ENCODE data around the gene CENPVL2. TPM values are rescaled to one million over a fixed set of nuclear protein-coding genes. Genes with fewer than 3 reads are reported as not detected.
"Not testable (repeated sequence)": the region's sequence is repeated elsewhere in the genome, so short reads cannot be mapped to it uniquely, and the experiment has no call there.

The CENPVL2 gene
- total RNA-seq, 1 experiment from 2014 or later: 2.8 TPM

- WGBS (ENCODE audit: extremely low coverage, insufficient read length, low lambda C conversion rate): no CpG with 5 or more reads among the region's 6 CpGs
- H2AFZ ChIP-seq (ENCODE audit: low read length): no peak overlapping the region
- Mint-ChIP-seq H3K4me3 (no peak overlapping the region), H3K9me3 (peaks cover 53% of the 10 kb centered on the region in 2 experiments), H3K27me3 (ENCODE audit: low read depth) (no peaks in the 10 kb centered on the region; the same call in 1 of the 2 replicates), H3K36me3 (ENCODE audit: insufficient read depth in 1 of 3, low read depth in 3 of 3) (peaks cover 0 to 5% (median 0%) of the 10 kb centered on the region in 3 experiments; a peak in 3 of 7 replicates), H3K27ac (no peak overlapping the region), H3K4me1 (no peaks in the 10 kb centered on the region)
- H3K79me1 ChIP-seq (ENCODE audit: insufficient read depth, low read depth, low read length, poor library complexity, severe bottlenecking): no peaks in the 10 kb centered on the region
- no peak overlapping the region for H4K5ac ChIP-seq (ENCODE audit: insufficient read length, low read depth, low read length)
- H3K4me1 ChIP-seq (ENCODE audit: insufficient read depth, low read length): no peaks in the 10 kb centered on the region
- H3T11ph ChIP-seq (ENCODE audit: low read length): no peak overlapping the region
- no peak overlapping the region for H4K8ac ChIP-seq (replicated peaks; ENCODE audit: insufficient read length, low read depth, low read length)
- no peaks in the 10 kb centered on the region for H3K9me3 ChIP-seq (ENCODE audit: control insufficient read depth, low read depth, low read length)
- no peak overlapping the region for H3K56ac ChIP-seq (ENCODE audit: insufficient read length, low read depth, low read length)
- H3K9ac ChIP-seq (ENCODE audit: extremely low read depth, insufficient read length, low read length): no peak overlapping the region
- H2AK5ac ChIP-seq (ENCODE audit: insufficient read length, low read length): no peak overlapping the region
- H3K4me2 ChIP-seq (ENCODE audit: insufficient read depth, insufficient read length, low read length): no peak overlapping the region
- H4K20me1 ChIP-seq (ENCODE audit: control insufficient read depth, insufficient read depth, insufficient read length): no peaks in the 10 kb centered on the region
- no peak overlapping the region for H2BK12ac ChIP-seq (ENCODE audit: insufficient read length, low read depth, low read length)
- no peak overlapping the region for H2BK5ac ChIP-seq (ENCODE audit: insufficient read length, low read length)
- peak; percentile 5 for DNase-seq
- H2BK20ac ChIP-seq (ENCODE audit: low read depth, low read length, poor library complexity, severe bottlenecking): no peak overlapping the region
- no peak overlapping the region for H3K27ac ChIP-seq (ENCODE audit: insufficient read length, low read depth, low read length)
- H3K18ac ChIP-seq (ENCODE audit: insufficient read length, low read depth, low read length): no peak overlapping the region
- H3K14ac ChIP-seq (ENCODE audit: insufficient read depth, low read length): no peak overlapping the region
- H2BK120ac ChIP-seq (ENCODE audit: low read depth, low read length, poor library complexity, severe bottlenecking): no peak overlapping the region
- H3K23ac ChIP-seq (ENCODE audit: insufficient read length, low read depth, low read length): no peak overlapping the region
- no peaks in the 10 kb centered on the region for H3K79me2 ChIP-seq (ENCODE audit: insufficient read depth, low read length)
- no peak overlapping the region for H2BK15ac ChIP-seq (ENCODE audit: low read depth, low read length)
- no peak overlapping the region for H4K91ac ChIP-seq (ENCODE audit: insufficient read length, low read depth, low read length)
- TF ChIP-seq CTCF (conservative IDR thresholded peaks at IDR 0.05): no peak
- H3K23me2 ChIP-seq (ENCODE audit: insufficient read length, low read depth, low read length, poor library complexity, severe bottlenecking): no peaks in the 10 kb centered on the region
- H3K4ac ChIP-seq (ENCODE audit: low read depth, low read length): no peak overlapping the region
- no peaks in the 10 kb centered on the region for H3K27me3 ChIP-seq (ENCODE audit: insufficient read depth, low read length)
These were observed 11.6 kb upstream of the CENPVL2 start for GRCh38 chrX:51694254-51694653.

GRCh38 chrX:51681808-51682719 is 567 bp downstream of the CENPVL2 start:
- no CpG with 5 or more reads among the region's 88 CpGs for WGBS (ENCODE audit: extremely low coverage, insufficient read length, low lambda C conversion rate)
- H3K27ac Mint-ChIP-seq: not testable (repeated sequence)

More at GRCh38 chrX:51681808-51682719, 567 bp downstream of the CENPVL2 start:
- H3K9me3 Mint-ChIP-seq; H3K4ac ChIP-seq (ENCODE audit: low read depth, low read length); H3K27me3 Mint-ChIP-seq (ENCODE audit: low read depth); H3K4me3 Mint-ChIP-seq; H3T11ph ChIP-seq (ENCODE audit: low read length); H2BK20ac ChIP-seq (ENCODE audit: low read depth, low read length, poor library complexity, severe bottlenecking); H3K79me1 ChIP-seq (ENCODE audit: insufficient read depth, low read depth, low read length, poor library complexity, severe bottlenecking); H3K4me2 ChIP-seq (ENCODE audit: insufficient read depth, insufficient read length, low read length); H3K27me3 ChIP-seq (ENCODE audit: insufficient read depth, low read length); H4K8ac ChIP-seq (replicated peaks; ENCODE audit: insufficient read length, low read depth, low read length); H3K36me3 Mint-ChIP-seq (ENCODE audit: insufficient read depth in 1 of 3, low read depth in 3 of 3); H3K79me2 ChIP-seq (ENCODE audit: insufficient read depth, low read length); H3K14ac ChIP-seq (ENCODE audit: insufficient read depth, low read length); H2BK5ac ChIP-seq (ENCODE audit: insufficient read length, low read length); H4K5ac ChIP-seq (ENCODE audit: insufficient read length, low read depth, low read length); H3K56ac ChIP-seq (ENCODE audit: insufficient read length, low read depth, low read length); DNase-seq; H2BK120ac ChIP-seq (ENCODE audit: low read depth, low read length, poor library complexity, severe bottlenecking); H2AFZ ChIP-seq (ENCODE audit: low read length); H2AK5ac ChIP-seq (ENCODE audit: insufficient read length, low read length); H3K9ac ChIP-seq (ENCODE audit: extremely low read depth, insufficient read length, low read length); H3K9me3 ChIP-seq (ENCODE audit: control insufficient read depth, low read depth, low read length); H3K18ac ChIP-seq (ENCODE audit: insufficient read length, low read depth, low read length); H2BK12ac ChIP-seq (ENCODE audit: insufficient read length, low read depth, low read length); H2BK15ac ChIP-seq (ENCODE audit: low read depth, low read length); H3K23me2 ChIP-seq (ENCODE audit: insufficient read length, low read depth, low read length, poor library complexity, severe bottlenecking); H4K91ac ChIP-seq (ENCODE audit: insufficient read length, low read depth, low read length); H3K23ac ChIP-seq (ENCODE audit: insufficient read length, low read depth, low read length); H4K20me1 ChIP-seq (ENCODE audit: control insufficient read depth, insufficient read depth, insufficient read length); H3K4me1 ChIP-seq (ENCODE audit: insufficient read depth, low read length); H3K27ac ChIP-seq (ENCODE audit: insufficient read length, low read depth, low read length); H3K4me1 Mint-ChIP-seq: not testable (repeated sequence)

All from H9 (cell line).